GM12874 (cell line): Measurements from ENCODE around the gene ZFAND3.

Experiments
- TF ChIP-seq, protein P1 (sequence below): IDR thresholded peaks from 2 replicates; pipeline ENCODE4 v1.5.1; 2011; ENCODE audit warnings: low read depth, mild to moderate bottlenecking, control low read depth, low read length, moderate library complexity; ENCODE audit not compliant: insufficient read depth

Gene ZFAND3

DNA sequence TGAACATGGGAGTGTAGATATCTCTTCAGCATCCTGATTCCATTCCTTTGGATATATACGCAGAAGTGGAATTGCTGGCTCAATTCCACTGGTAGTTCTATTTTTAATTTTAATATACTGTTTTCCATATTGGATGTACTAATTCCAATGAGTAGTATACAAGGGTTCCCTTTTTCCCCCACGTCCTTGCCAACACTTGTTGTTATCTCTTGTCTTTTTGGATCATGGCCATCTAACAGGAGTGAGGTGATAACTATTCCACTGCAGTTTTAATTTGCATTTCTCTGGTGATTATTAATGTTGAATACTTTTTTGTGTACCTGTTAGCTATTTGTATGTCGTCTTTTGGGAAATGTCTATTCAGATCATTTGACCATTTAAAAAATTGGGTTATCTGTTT is 91.5 kb downstream of the ZFAND3 start:
- TF ChIP-seq, protein P1, sequence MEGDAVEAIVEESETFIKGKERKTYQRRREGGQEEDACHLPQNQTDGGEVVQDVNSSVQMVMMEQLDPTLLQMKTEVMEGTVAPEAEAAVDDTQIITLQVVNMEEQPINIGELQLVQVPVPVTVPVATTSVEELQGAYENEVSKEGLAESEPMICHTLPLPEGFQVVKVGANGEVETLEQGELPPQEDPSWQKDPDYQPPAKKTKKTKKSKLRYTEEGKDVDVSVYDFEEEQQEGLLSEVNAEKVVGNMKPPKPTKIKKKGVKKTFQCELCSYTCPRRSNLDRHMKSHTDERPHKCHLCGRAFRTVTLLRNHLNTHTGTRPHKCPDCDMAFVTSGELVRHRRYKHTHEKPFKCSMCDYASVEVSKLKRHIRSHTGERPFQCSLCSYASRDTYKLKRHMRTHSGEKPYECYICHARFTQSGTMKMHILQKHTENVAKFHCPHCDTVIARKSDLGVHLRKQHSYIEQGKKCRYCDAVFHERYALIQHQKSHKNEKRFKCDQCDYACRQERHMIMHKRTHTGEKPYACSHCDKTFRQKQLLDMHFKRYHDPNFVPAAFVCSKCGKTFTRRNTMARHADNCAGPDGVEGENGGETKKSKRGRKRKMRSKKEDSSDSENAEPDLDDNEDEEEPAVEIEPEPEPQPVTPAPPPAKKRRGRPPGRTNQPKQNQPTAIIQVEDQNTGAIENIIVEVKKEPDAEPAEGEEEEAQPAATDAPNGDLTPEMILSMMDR = no peak

DNA sequence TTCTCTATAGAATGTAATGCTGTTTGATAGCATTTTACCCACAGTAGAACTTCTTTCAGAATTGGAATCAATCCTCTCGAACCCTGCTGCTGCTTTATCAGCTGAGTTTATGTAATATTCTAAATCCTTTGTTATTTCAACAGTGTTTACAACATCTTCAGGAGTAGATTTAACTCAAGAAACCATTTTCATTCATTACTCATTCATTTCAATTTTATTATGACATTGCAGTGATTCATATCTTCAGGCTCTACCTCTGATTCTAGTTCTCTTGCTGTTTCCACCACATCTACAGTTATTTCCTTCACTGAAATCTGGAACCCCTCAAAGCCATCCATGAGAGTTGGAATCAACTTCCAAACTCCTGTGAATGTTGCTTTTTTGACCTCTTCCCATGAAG is 93.7 kb downstream of the ZFAND3 start:
- TF ChIP-seq, protein P1 = no peak

DNA sequence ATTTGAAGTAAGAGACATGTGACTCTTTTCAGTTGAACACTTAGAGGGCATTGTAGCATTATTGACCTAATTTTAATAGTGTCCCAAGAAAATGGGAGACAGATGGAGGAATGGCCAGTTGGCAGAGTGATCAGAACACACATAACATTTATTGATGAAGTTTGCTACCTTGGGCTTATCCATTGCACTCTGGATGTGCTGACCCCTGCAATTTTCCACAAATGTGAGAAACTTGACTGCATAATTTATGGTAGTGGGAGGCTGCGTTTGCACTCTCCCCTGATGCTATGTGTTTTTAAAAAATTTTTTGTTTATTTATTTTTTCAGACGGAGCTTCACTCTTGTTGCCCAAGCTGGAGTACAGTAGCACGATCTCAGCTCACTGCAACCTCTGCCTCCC is 95.9 kb downstream of the ZFAND3 start:
- TF ChIP-seq, protein P1 = no peak

DNA sequence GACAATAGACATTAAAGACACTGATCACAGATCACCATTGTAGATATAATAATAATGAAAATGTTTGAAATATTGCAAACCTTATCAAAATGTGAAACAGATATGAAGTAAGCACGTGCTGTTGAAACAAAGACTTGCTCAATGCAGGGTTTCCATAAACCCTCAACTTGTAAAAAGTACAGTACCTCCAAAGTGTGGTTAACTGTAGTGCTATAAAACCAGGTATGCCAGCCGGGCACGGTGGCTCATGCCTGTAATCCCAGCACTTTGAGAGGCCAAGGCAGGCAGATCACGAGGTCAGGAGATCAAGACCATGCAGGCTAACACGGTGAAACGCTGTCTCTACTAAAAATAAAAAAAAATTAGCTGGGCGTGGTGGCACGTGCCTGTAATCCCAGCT is 96.6 kb downstream of the ZFAND3 start:
- TF ChIP-seq, protein P1 = no peak

DNA sequence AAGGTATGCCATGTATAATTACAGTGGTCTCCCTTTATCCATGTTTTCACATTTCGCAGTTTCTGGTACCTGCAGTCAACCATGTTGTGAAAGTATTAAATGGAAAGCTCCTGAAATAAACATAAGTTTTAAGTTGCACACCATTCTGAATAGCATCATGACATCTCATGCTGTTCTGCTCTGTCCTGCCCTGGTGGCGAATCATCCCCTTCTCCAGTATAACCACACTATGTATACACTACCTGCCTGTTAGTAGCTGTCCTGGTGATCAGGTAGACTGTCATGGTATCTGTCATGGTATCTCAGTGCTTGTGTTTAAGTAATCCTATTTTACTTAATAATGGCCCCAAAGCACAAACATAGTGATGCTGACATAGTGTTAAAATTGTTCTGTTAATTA is 97.1 kb downstream of the ZFAND3 start:
- TF ChIP-seq, protein P1 = no peak

DNA sequence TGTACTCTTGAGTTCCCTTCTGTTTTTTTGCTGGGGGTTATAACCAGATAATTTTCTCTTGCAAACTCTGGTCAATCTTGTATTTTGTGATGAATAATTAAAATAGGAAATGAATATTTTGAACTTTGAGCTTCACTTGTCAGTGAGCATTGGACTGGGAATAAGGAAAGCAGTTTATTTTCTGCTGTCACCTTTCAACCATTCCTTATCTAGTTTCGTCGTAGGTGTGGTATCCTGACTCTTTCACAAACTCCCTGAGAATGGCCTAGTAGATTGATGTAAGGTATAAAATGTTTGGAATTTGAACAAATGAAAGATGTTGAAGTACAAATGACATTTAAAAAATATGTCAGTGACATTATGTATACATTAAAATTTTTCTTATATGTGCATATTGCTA is 98.0 kb downstream of the ZFAND3 start:
- TF ChIP-seq, protein P1 = no peak

DNA sequence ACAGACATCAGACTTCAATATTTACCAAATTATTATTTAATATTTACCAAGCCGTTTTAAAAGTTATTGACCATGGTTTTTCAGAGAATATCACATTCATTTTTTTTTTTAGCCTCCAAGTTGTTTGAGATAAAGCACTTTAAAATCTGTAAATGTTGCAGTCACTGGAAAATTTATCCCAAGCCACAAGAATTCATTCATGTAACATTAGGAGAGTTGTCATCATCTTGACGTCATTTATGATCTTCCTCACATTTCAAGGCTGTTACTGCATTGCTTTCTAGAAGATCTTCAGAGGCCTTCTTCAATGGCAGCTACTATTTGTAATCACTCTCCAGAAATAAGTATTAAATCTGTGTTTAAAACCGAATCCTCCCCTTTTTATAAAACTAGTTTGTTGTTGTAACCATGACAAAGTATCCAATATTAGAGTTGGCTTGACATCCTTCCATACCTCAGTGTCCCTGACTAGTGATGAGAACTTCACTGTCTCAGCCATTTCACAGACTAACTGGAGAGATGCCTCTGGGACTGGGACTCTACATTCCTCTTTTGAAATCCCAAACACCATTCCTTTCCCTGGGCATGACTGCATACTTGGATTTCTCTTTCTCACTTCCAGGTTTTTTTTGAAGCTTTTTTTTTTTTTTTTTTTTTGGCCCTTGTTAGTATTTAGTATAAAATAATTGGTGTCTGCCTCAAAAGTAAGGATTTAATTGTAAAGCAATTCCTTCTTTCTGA is 100.1 kb downstream of the ZFAND3 start:
- TF ChIP-seq, protein P1 = no peak
